ENCODE measurements around the gene FAF1.

DNA sequence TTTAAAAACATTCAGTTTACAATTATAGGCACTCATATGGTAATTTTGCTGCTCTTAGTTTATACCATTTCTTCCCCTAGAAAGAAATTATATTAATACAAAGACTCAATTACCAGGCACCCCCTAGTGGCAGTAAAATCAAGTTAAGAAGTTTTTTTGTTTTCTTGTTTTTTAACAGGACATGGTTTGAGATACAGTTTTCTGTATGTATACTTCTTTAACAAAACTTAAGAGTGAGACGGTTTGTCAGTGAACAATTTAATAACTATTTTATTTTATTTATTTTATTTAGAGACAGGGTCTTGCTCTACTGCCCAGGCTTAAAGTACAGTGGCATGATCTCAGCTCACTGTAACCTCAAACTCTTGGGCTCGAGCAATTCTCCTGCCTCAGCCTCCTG, 224.6 kb downstream of the FAF1 start:
- no peak for TF ChIP-seq POLR2A (IDR thresholded peaks at IDR 0.05; ENCODE audit: borderline replicate concordance, extremely low read depth, insufficient read depth, insufficient read length)
- peak; percentile 54 to 68 (median 55); a peak in 5 of 6 replicates for TF ChIP-seq CTCF (IDR thresholded peaks at IDR 0.05 in 2 of 3, conservative IDR thresholded peaks at IDR 0.05 in 1 of 3; ENCODE audit: borderline replicate concordance in 1 of 3, insufficient read depth in 1 of 3, low read depth in 2 of 3, low read length in 2 of 3)
- TF ChIP-seq CBX3 (IDR thresholded peaks at IDR 0.05; ENCODE audit: low read depth): no peak
- no peak for TF ChIP-seq POLR2AphosphoS5 (IDR thresholded peaks at IDR 0.05; ENCODE audit: low read depth, low read length)
- TF ChIP-seq, protein P1, sequence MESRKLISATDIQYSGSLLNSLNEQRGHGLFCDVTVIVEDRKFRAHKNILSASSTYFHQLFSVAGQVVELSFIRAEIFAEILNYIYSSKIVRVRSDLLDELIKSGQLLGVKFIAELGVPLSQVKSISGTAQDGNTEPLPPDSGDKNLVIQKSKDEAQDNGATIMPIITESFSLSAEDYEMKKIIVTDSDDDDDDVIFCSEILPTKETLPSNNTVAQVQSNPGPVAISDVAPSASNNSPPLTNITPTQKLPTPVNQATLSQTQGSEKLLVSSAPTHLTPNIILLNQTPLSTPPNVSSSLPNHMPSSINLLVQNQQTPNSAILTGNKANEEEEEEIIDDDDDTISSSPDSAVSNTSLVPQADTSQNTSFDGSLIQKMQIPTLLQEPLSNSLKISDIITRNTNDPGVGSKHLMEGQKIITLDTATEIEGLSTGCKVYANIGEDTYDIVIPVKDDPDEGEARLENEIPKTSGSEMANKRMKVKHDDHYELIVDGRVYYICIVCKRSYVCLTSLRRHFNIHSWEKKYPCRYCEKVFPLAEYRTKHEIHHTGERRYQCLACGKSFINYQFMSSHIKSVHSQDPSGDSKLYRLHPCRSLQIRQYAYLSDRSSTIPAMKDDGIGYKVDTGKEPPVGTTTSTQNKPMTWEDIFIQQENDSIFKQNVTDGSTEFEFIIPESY (IDR thresholded peaks at IDR 0.05; ENCODE audit: extremely low read depth, insufficient replicate concordance, low read length): no peak
- no peak for TF ChIP-seq REST (IDR thresholded peaks at IDR 0.05; ENCODE audit: low read depth)
- TF ChIP-seq EZH2phosphoT487 (IDR thresholded peaks at IDR 0.05; ENCODE audit: borderline replicate concordance): no peak
- TF ChIP-seq TCF7L2 (IDR thresholded peaks at IDR 0.05; ENCODE audit: borderline replicate concordance, extremely low read depth, insufficient read depth, insufficient read length): no peak
- TF ChIP-seq ATF3 (IDR thresholded peaks at IDR 0.05): no peak
- peak; percentile 54 for TF ChIP-seq RAD21 (IDR thresholded peaks at IDR 0.05; ENCODE audit: low read depth)
- TF ChIP-seq, protein P2, sequence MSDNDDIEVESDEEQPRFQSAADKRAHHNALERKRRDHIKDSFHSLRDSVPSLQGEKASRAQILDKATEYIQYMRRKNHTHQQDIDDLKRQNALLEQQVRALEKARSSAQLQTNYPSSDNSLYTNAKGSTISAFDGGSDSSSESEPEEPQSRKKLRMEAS (IDR thresholded peaks at IDR 0.05): no peak
